Breast epithelium (tissue), 4 donors: Measurements from ENCODE around the gene PTPRCAP. TPM values are rescaled to one million over a fixed set of nuclear protein-coding genes. Genes with fewer than 3 reads are reported as not detected.
A peak's percentile ranks its signal among the peaks of the same experiment; 100 is the strongest.

Experiments
- DNase-seq, 2 donors: peaks; one replicate each; pipeline ENCODE4 v3.0.0-alpha.2; 2019; ENCODE audit warnings: low spot score in 2 of 2
- H3K27ac ChIP-seq, 2 donors: fragments of 200-600 bp; sonication (generic) in 1 of 2; one replicate each; pipeline ENCODE4 v1.5.1; 2016 to 2019; ENCODE audit warnings: mild to moderate bottlenecking in 1 of 2
- H3K27me3 ChIP-seq, 2 donors: fragments of 200-600 bp; sonication (generic) in 1 of 2; one replicate each; pipeline versions ENCODE4 v1.5.1 to v1.6.0; 2017 to 2019; ENCODE audit warnings: control low read depth in 1 of 2, mild to moderate bottlenecking in 1 of 2
- H3K36me3 ChIP-seq: fragments of 200-600 bp; one replicate; pipeline ENCODE4 v1.5.1; 2019
- H3K4me1 ChIP-seq, 2 donors: fragments of 200-600 bp; sonication (generic); one replicate each; pipeline ENCODE4 v1.5.1; 2016 to 2019; ENCODE audit warnings: control low read depth in 1 of 2
- H3K4me3 ChIP-seq, 3 donors: fragments of 200-600 bp; sonication (generic); 1 replicate in 2 of 3; 2 replicates in 1 of 3; pipeline ENCODE4 v1.5.1; 2016 to 2019; ENCODE audit warnings: mild to moderate bottlenecking in 3 of 3, moderate library complexity in 2 of 3
- H3K9me3 ChIP-seq, 2 donors: fragments of 200-600 bp; sonication (generic) in 1 of 2; one replicate each; pipeline ENCODE4 v1.5.1; 2016 to 2019; ENCODE audit warnings: control low read depth in 1 of 2
- CTCF ChIP-seq, 3 donors: fragments of 450-650 bp; IDR thresholded peaks; one replicate each; pipeline ENCODE4 v1.5.1; 2016 to 2017; ENCODE audit warnings: antibody characterized with exemption in 3 of 3, mild to moderate bottlenecking in 3 of 3, moderate library complexity in 3 of 3
- POLR2A ChIP-seq: fragments of 450-650 bp; IDR thresholded peaks from one replicate; pipeline ENCODE4 v1.6.1; 2016; ENCODE audit warnings: antibody characterized with exemption, mild to moderate bottlenecking, moderate library complexity
- POLR2AphosphoS5 ChIP-seq, 3 donors: sonication (generic); formaldehyde crosslinking; IDR thresholded peaks; one replicate each; pipeline ENCODE4 v1.6.1; 2017; ENCODE audit warnings: antibody characterized with exemption in 3 of 3
- intact Hi-C: fragments of 100-400 bp; cut with DNase I; formaldehyde crosslinking; loops from one replicate; pipeline ENCODE4 v1.15.1; 2023; ENCODE audit warnings: low total_unique reads
- total RNA-seq, 3 donors: library from RNA; depleted of rRNA; stranded (reverse); fragments of >200 nt; gene quantifications; one replicate each; pipeline ENCODE4 v1.1.0, GENCODE V29; 2016

PTPRCAP gene
- total RNA-seq, 3 donors from 2014 or later, result 2.1 to 9.2 (median 8.0) TPM

- no peak overlapping the region for H3K27ac ChIP-seq
- H3K4me1 ChIP-seq, result no peaks in the 10 kb centered on the region
- intact Hi-C loops, result loop anchor here (2.0 kb wide), 1 partner anchor 38 kb away; no protein-coding TSS in a partner anchor
- no peak for DNase-seq
- H3K27me3 ChIP-seq, result no peaks in the 10 kb centered on the region
- no peaks in the 10 kb centered on the region for H3K36me3 ChIP-seq
- TF ChIP-seq POLR2AphosphoS5 (IDR thresholded peaks at IDR 0.05) (no peak), POLR2A (no peak), CTCF (IDR thresholded peaks at IDR 0.05) (no peak)
- no peak overlapping the region for H3K4me3 ChIP-seq
- no peaks in the 10 kb centered on the region for H3K9me3 ChIP-seq
Observed at GRCh38 chr11:67472882-67473281, 35.4 kb upstream of the PTPRCAP start.

GRCh38 chr11:67470337-67471002, 33.0 kb upstream of the PTPRCAP start:
- Histone ChIP-seq H3K36me3 (no peaks in the 10 kb centered on the region), H3K4me3 (no peak overlapping the region), H3K27me3 (no peaks in the 10 kb centered on the region), H3K9me3 (no peaks in the 10 kb centered on the region), H3K4me1 (peaks cover 4 to 5% of the 10 kb centered on the region in 2 donors), H3K27ac (no peak overlapping the region)
- TF ChIP-seq POLR2A (no peak), CTCF (IDR thresholded peaks at IDR 0.05) (no peak), POLR2AphosphoS5 (IDR thresholded peaks at IDR 0.05) (no peak)
- DNase-seq, result no peak
- intact Hi-C loops, result no loop called here

- no peak for DNase-seq
- Histone ChIP-seq H3K4me3 (peak overlapping the region; percentile 76 to 85 (median 80)), H3K4me1 (peaks cover 4 to 5% of the 10 kb centered on the region in 2 donors), H3K27ac (peak overlapping the region; percentile 88 to 93), H3K9me3 (no peaks in the 10 kb centered on the region), H3K27me3 (no peaks in the 10 kb centered on the region), H3K36me3 (no peaks in the 10 kb centered on the region)
- intact Hi-C loops, result no loop called here
- TF ChIP-seq POLR2A, result no peak
- TF ChIP-seq POLR2AphosphoS5 (IDR thresholded peaks at IDR 0.05), result no peak
- TF ChIP-seq CTCF (IDR thresholded peaks at IDR 0.05), result peak in 1 of 3 donors; percentile 7
Observed at GRCh38 chr11:67469508-67469811, 32.0 kb upstream of the PTPRCAP start.

- intact Hi-C loops, result no loop called here
Observed at GRCh38 chr11:67468759-67469507, 31.5 kb upstream of the PTPRCAP start, which contains the start of gene TMEM134. Gene TMEM134 (minus strand): TSS chr11:67469251. CDS start chr11:67469192, 59 bp downstream.

More at GRCh38 chr11:67468759-67469507, 31.5 kb upstream of the PTPRCAP start, which contains the start of gene TMEM134:
- TF ChIP-seq POLR2A (peak; percentile 60), CTCF (IDR thresholded peaks at IDR 0.05) (peak in 2 of 3 donors; percentile 25 to 47), POLR2AphosphoS5 (IDR thresholded peaks at IDR 0.05) (peak; percentile 73 to 84 (median 81))
- Histone ChIP-seq H3K36me3 (no peaks in the 10 kb centered on the region), H3K9me3 (no peaks in the 10 kb centered on the region), H3K27ac (peak within 1 kb of the TSS; percentile 88 to 93), H3K27me3 (no peaks in the 10 kb centered on the region), H3K4me3 (peak within 1 kb of the TSS; percentile 76 to 85 (median 80)), H3K4me1 (peaks cover 5 to 8% of the 10 kb centered on the region in 2 donors)
- peak; percentile 90 to 94 for DNase-seq
